ENCODE results near the gene OR10J5. TPM values are rescaled to one million over a fixed set of nuclear protein-coding genes. Genes with fewer than 3 reads are reported as not detected.

OR10J5 gene, protein sequence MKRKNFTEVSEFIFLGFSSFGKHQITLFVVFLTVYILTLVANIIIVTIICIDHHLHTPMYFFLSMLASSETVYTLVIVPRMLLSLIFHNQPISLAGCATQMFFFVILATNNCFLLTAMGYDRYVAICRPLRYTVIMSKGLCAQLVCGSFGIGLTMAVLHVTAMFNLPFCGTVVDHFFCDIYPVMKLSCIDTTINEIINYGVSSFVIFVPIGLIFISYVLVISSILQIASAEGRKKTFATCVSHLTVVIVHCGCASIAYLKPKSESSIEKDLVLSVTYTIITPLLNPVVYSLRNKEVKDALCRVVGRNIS
- total RNA-seq (2022; extraction: Qiagen RNA extraction; ENCODE audit: low read depth), result not detected in 5 replicates

DNA sequence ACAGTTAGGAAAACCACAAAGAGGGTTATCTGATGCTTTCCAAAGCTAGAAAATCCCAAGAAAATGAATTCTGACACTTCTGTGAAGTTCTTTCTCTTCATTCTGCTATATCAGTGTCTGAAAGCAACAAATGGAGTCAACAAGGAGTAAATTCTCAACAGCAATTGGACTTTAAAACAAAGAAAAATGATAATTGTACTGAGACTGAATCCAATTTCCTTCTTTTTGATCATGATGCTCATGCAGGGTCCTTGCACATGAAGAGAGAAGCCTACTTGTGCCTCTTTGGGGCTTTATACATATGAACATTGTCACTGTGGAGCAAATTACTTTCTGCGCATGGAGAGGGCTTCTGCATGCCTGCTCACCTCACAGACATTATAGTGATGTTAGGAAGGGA, at the start of gene OR10J5:
Gene OR10J5 (minus strand): TSS at position 101 of the 400 bp plus-strand sequence. CDS start 0 bp downstream, at position 101.

Other genes with a start within 250 kb of the OR10J5 start
- not detected in 5 replicates for gene FCER1A, start 233.7 kb downstream of the OR10J5 start, total RNA-seq (2022; extraction: Qiagen RNA extraction; ENCODE audit: low read depth)
- not detected in 5 replicates for gene OR10J4, start 103.8 kb downstream of the OR10J5 start, total RNA-seq (2022; extraction: Qiagen RNA extraction; ENCODE audit: low read depth)
- gene OR10J1, start 96.3 kb downstream of the OR10J5 start, total RNA-seq (2022; extraction: Qiagen RNA extraction; ENCODE audit: low read depth), result not detected in 5 replicates
- gene APCS, start 51.8 kb upstream of the OR10J5 start, total RNA-seq (2022; extraction: Qiagen RNA extraction; ENCODE audit: low read depth), result not detected in 5 replicates
- gene CRP, start 178.6 kb upstream of the OR10J5 start, total RNA-seq (2022; extraction: Qiagen RNA extraction; ENCODE audit: low read depth), result not detected in 5 replicates
- gene DUSP23, start 245.0 kb upstream of the OR10J5 start, total RNA-seq (2022; extraction: Qiagen RNA extraction; ENCODE audit: low read depth), result 64.1 to 78.3 TPM (median 75.1 TPM) in 5 replicates